Dermis microvascular lymphatic vessel endothelial cell (primary cell): Measurements from ENCODE around the gene VEGFB. TPM values are rescaled to one million over a fixed set of nuclear protein-coding genes. Genes with fewer than 3 reads are reported as not detected.
A peak's percentile ranks its signal among the peaks of the same experiment; 100 is the strongest.

Experiments
- DNase-seq, 2 donors: peaks; one replicate each; pipeline versions ENCODE4 v3.0.0 to v3.0.0-alpha.2; 2010; ENCODE audit warnings: low read depth in 2 of 2
- total RNA-seq: library from RNA; depleted of rRNA; stranded (reverse); fragments of >200 nt; gene quantifications from 2 replicates; pipeline ENCODE4 v1.2.1, GENCODE V29; 2014

The VEGFB gene
- total RNA-seq, 1 donor from 2014 or later = 7.7 TPM

GRCh38 chr11:64210301-64211020 lies 23.9 kb upstream of the VEGFB start:
- no peak for DNase-seq

GRCh38 chr11:64211181-64211872 lies 23.1 kb upstream of the VEGFB start:
- DNase-seq = no peak

- no peak for DNase-seq
These were observed 17.5 kb upstream of the VEGFB start for GRCh38 chr11:64216879-64217278.

GRCh38 chr11:64218628-64219353 lies 15.6 kb upstream of the VEGFB start:
- DNase-seq = no peak

- DNase-seq = no peak
These were observed 15.1 kb upstream of the VEGFB start for GRCh38 chr11:64219354-64219684.

GRCh38 chr11:64219755-64220154 lies 14.6 kb upstream of the VEGFB start:
- DNase-seq = no peak

GRCh38 chr11:64220271-64220670 lies 14.1 kb upstream of the VEGFB start:
- no peak for DNase-seq

- DNase-seq = no peak
These were observed 13.6 kb upstream of the VEGFB start for GRCh38 chr11:64220798-64221197.

- no peak for DNase-seq
These were observed 11.8 kb upstream of the VEGFB start for GRCh38 chr11:64222651-64223000.

- DNase-seq = no peak
These were observed 11.3 kb upstream of the VEGFB start for GRCh38 chr11:64223001-64223651.

GRCh38 chr11:64224151-64224890 lies 10.1 kb upstream of the VEGFB start:
- DNase-seq = no peak

- DNase-seq = no peak
These were observed 9.3 kb upstream of the VEGFB start for GRCh38 chr11:64224891-64225607.

GRCh38 chr11:64225608-64226506 lies 8.5 kb upstream of the VEGFB start, which contains the start of the genes NUDT22 and TRPT1:
NUDT22 (plus strand) TSS chr11:64226274; CDS start chr11:64226653, 379 bp downstream.
TRPT1 (minus strand) TSS chr11:64226186; CDS start chr11:64225860, 326 bp downstream.
- peak in 1 of 2 donors; percentile 83 for DNase-seq

GRCh38 chr11:64226507-64227051 lies 7.8 kb upstream of the VEGFB start:
- no peak for DNase-seq

- no peak for DNase-seq
These were observed 6.9 kb upstream of the VEGFB start for GRCh38 chr11:64227405-64227956.

GRCh38 chr11:64229090-64229743 lies 5.2 kb upstream of the VEGFB start:
- DNase-seq = no peak

- DNase-seq = no peak
These were observed 4.6 kb upstream of the VEGFB start for GRCh38 chr11:64229744-64230170.
